Kidney capillary endothelial cell (primary cell): ENCODE results near the gene FKBP8.
"Not testable (repeated sequence)": the region's sequence is repeated elsewhere in the genome, so short reads cannot be mapped to it uniquely, and the experiment has no call there.

Source experiments
- DNase-seq: peaks from one replicate; pipeline ENCODE4 v3.0.0-alpha.2; 2018; ENCODE audit warnings: low spot score

The FKBP8 gene

GRCh38 chr19:18542941-18543813 lies at the start of gene FKBP8:
FKBP8 (minus strand) TSS chr19:18543573; CDS start chr19:18541970, 1,603 bp downstream.
- peak; percentile 79 for DNase-seq

GRCh38 chr19:18592732-18593131 lies 49.4 kb upstream of the FKBP8 start:
- DNase-seq, result not testable (repeated sequence)

GRCh38 chr19:18591735-18592385 lies 48.5 kb upstream of the FKBP8 start:
- no peak for DNase-seq

GRCh38 chr19:18590273-18591272 lies 47.2 kb upstream of the FKBP8 start:
- no peak for DNase-seq

DNA sequence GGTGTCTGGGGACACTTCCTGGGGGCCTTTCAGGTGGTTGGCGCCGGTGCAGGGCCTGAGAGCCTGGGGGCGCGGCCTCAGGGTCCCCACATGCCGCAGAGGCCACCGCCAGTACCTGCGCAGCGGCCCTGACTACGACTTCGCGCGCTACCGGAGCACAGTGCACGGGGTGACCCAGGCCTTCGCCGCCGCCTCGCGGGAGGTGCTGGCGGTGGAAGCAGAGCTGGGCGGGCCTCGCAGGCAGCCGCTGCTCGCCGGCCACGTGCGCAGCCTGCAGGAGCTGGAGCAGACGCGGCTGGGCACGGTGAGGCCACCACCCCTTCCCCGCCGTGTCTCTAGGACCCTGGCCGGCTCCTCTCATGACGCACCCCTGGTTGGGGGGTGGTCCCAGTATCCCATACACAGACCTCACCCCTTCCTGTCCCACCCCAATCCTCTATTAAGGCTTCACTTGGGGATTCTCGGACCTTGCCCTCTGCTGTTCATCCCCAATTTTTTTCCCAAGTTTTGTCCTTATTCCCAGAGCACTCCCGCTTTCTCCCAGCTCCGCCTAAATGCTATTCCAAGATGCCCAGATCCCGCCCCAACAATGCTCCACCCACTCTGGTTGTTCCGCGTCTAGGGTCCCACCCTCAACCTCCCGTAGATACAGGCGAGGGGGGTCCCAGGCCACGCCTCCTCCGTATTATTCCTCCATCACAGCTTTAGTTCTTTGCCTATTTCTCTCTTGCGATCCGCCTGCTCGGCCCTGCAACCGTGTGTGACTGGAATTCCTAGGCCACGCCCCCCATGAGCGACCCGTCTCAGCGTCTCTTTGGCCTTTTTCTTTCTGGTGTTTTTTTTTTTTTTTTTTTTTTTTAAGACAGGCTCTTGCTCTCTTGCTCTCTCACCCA lies 46.3 kb upstream of the FKBP8 start:
- no peak for DNase-seq

DNA sequence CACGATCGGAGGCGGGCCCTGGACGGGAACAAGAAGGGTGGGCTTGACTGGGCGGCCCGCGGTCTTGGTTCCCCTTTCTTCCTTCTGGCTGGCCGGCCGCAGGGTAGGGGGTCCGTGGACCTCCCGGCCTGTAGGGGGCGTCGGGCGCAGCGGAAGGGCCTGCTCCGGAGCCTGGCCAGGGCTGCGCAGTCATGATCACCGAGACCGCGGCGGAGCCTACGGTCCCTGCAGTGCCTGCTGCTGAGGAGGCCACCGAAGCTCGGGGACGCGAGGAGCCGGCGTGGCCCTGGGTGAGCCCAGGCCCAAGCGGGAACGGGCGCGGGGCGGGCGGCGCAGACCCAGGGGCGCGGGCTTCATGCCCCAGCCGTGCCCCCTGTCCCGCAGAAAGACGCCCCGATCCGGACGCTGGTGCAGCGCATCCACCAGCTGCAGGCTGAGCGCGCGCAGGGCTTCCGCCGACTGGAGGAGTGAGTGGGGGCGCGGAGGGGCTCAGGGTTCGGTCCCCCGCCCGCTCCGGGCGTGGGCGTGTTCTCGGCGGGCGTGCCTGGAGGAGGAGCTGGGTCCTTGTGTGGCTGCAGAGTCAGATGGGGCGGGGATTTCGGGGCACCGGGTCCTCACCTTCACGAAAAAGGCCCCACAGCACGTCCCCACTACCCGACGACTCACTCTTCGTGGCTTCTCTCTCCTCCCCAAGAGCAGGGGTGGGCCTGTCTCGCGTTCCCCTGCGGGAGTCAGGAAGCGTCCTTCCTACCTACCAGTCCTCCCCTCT lies 45.4 kb upstream of the FKBP8 start, which contains the start of gene REX1BD:
REX1BD (plus strand) TSS at position 188 of the 769 bp plus-strand sequence; CDS start at position 192, 4 bp downstream.
- peak; percentile 70 for DNase-seq

- DNase-seq, result no peak
These were observed 44.7 kb upstream of the FKBP8 start for GRCh38 chr19:18587962-18588610.

- no peak for DNase-seq
These were observed 44.2 kb upstream of the FKBP8 start for GRCh38 chr19:18587561-18587960.

DNA sequence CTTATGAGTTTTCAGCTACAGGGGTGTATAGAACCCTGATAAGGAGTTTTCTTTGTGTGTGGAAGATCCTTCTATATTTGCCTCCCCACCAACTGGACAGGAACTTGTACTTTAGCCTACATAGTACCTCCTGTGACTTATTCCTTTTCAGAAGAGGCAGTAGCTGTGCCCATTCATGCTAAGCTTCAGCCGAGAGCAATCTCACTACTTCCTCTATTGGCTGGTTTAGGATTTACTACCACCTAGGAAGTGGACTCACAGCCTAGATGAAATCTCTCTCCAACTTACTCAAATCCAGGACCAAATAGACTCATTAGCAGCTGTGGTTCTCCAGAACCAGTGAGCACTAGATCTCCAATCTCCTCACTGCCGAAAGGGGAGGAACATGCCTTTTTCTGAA lies 42.9 kb upstream of the FKBP8 start:
- DNase-seq, result no peak

DNA sequence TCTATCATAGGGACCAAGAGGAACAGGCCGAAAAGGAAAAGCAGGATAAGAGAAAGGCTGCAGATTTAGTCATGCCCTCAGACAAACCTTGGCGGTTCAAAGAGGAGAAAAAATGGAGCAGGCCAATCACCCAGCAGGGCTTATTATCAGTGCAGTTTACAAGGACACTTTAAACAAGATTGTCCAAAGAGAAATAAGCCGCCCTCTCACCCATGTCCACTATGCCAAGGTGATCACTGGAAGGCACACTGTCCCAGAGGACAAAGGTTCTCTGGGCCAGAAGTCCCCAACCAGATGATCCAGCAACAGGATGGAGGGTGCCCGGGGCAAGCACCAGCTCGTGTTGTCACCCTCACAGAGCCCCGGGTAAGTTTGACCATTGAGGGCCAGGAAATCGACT lies 36.9 kb upstream of the FKBP8 start:
- DNase-seq, result no peak

DNA sequence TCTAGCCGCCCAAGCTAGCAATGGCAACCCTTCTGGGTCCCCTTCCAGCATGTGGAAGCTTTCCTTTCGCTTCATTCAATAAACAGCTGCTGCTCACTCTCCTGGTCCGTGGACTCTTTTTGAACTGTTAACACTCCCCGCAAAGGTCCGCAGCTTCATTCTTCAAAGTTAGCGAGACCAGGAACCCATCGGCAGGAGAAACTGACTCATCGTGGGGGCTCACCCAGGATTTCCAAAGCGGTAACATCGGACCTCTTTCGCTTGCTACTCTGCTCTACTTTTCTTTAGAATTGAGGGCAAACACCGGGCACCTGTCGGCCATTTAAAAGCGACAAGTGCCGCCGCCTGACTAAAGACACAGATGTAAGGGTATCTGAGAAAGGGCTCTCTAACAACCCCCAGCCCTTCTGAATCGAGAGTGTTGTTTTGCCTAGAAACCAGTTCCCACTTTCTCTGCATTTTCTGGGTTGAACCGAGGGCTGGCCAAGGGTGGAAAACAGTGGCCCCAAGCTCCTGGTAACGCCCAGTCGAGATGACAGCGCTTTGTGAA lies 34.1 kb upstream of the FKBP8 start:
- DNase-seq, result no peak

DNA sequence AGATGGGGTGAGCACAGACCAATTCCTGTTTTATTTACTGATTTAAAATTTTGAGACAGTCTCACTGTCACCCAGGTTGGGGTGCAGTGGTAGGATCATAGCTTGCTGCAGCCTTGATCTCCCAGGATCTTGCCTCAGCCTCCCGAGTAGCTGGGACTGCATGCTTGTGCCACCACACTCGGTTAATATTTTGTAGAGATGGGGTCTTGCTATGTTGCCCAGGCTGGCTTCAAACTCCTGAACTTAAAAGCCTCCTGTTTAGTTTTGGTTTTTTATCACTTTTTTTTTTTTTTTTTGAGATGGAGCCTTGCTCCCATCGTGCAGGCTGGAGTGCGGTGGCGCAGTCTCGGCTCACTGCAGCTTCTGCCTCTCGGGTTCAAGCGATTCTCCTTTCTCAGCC lies 33.0 kb upstream of the FKBP8 start:
- no peak for DNase-seq

DNA sequence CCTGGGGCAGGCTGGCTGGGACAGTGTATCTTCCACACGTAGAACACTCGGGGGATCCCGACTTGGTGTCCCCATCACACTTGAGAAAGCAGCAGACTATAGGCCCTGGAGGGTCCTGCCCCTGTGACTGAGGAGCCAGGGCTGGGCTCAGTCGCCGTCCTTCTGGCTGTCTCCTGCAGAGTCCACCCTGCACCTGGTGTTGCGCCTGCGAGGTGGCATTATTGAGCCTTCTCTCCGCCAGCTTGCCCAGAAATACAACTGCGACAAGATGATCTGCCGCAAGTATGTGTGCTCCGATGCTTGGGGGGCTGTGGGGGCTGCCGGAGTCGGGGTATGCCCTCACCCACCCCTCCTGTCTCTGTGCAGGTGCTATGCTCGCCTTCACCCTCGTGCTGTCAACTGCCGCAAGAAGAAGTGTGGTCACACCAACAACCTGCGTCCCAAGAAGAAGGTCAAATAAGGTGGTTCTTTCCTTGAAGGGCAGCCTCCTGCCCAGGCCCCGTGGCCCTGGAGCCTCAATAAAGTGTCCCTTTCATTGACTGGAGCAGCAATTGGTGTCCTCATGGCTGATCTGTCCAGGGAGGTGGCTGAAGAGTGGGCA lies 31.4 kb upstream of the FKBP8 start:
- DNase-seq, result no peak

- DNase-seq, result peak; percentile 97
These were observed 28.4 kb upstream of the FKBP8 start, which contains the start of gene UBA52 for GRCh38 chr19:18571564-18572344. UBA52 (plus strand) TSS chr19:18571857; CDS start chr19:18573301, 1,444 bp downstream.

DNA sequence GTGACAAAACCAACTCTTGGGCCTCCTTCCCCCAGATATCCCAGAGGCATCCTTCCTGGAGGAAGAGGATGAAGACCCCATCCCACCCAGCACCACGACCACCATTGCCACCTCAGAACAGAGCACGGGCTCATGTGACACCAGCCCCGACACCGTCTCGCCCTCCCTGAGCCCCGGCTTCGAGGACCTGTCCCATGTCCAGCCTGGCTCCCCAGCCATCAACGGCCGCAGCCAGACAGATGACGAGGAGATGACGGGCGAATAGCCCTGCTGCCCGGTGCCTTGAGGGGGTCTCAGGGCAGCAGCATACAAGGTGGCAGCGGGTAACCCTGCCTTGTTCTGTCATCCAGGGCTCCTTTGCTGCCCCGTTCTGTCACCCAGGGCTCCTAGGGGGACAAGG lies 25.0 kb upstream of the FKBP8 start:
- DNase-seq, result no peak

- DNase-seq, result no peak
These were observed 23.6 kb upstream of the FKBP8 start for GRCh38 chr19:18566953-18567352.

DNA sequence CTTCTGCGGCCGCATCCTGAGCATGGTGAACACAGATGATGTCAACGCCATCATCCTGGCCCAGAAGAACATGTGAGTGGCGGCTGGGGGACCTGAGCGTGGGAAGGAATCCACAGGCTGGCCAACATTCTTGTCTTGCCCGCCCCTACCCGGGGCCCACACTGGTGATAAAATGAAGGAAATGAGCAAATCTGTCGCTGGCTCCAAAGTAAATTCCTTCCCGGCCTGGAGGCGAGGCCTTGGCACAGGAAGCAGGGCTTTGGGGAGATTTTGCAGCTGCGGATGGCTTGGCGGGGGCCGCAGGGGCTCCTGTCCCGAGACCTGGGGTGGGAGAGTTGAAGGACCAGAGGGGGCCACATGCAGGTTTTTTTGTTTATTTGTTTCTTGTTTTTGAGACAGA lies 18.7 kb upstream of the FKBP8 start:
- DNase-seq, result peak; percentile 62

- DNase-seq, result no peak
These were observed 16.3 kb upstream of the FKBP8 start for GRCh38 chr19:18559685-18560084.
